ENCODE data around the gene FRY. TPM values are rescaled to one million over a fixed set of nuclear protein-coding genes. Genes with fewer than 3 reads are reported as not detected.

The FRY gene
- total RNA-seq, 2 experiments from 2014 or later, result 3.0 to 7.0 TPM

- no peak for TF ChIP-seq EZH2phosphoT487 (IDR thresholded peaks at IDR 0.05; ENCODE audit: borderline replicate concordance, low read depth, low read length)
- no peak for TF ChIP-seq CTCF (conservative IDR thresholded peaks at IDR 0.05; ENCODE audit: low read length)
- no peaks in the 10 kb centered on the region for H4K20me1 ChIP-seq (ENCODE audit: insufficient read depth, low read length)
- intact Hi-C loops (cut with micrococcal nuclease; ENCODE audit: unreplicated experiment), result no loop called here
- no peak overlapping the region for H3K27ac ChIP-seq (ENCODE audit: low read depth, low read length, poor library complexity, severe bottlenecking)
- no peaks in the 10 kb centered on the region for H3K4me1 ChIP-seq (ENCODE audit: insufficient read depth, low read length, poor library complexity, severe bottlenecking)
- H3K79me2 ChIP-seq (ENCODE audit: insufficient read depth, low read depth, low read length), result no peaks in the 10 kb centered on the region
- no peak overlapping the region for H3K4me3 ChIP-seq (ENCODE audit: low read depth, low read length, poor library complexity, severe bottlenecking)
- H3K9me2 ChIP-seq (ENCODE audit: insufficient read depth, low read length), result no peaks in the 10 kb centered on the region
- BruUV-seq (replicated peaks), result no TSS peak
- no peak overlapping the region for H3K4me2 ChIP-seq (ENCODE audit: low read length)
- H3K9me3 ChIP-seq (ENCODE audit: low read length), result no peaks in the 10 kb centered on the region
- ChIA-PET POLR2A (interaction anchor here (0.9 kb wide), 1 partner anchor 9 kb away, joined by 3 read pairs; no protein-coding TSS in a partner anchor), CTCF (ENCODE audit: unreplicated experiment) (no interaction called here)
- H3K36me3 ChIP-seq (ENCODE audit: insufficient read depth, low read length), result no peaks in the 10 kb centered on the region
- H2AFZ ChIP-seq (ENCODE audit: low read length), result no peak overlapping the region
- no peak for DNase-seq (ENCODE audit: low spot score)
These were observed 103.4 kb downstream of the FRY start for GRCh38 chr13:32135056-32135390.

GRCh38 chr13:32135655-32136054 is 104.1 kb downstream of the FRY start:
- H3K4me2 ChIP-seq (ENCODE audit: low read length), result no peak overlapping the region
- no peak overlapping the region for H3K27ac ChIP-seq (ENCODE audit: low read depth, low read length, poor library complexity, severe bottlenecking)
- no peaks in the 10 kb centered on the region for H3K4me1 ChIP-seq (ENCODE audit: insufficient read depth, low read length, poor library complexity, severe bottlenecking)
- H4K20me1 ChIP-seq (ENCODE audit: insufficient read depth, low read length), result no peaks in the 10 kb centered on the region
- H3K9me3 ChIP-seq (ENCODE audit: low read length), result no peaks in the 10 kb centered on the region
- H2AFZ ChIP-seq (ENCODE audit: low read length), result no peak overlapping the region
- intact Hi-C loops (cut with micrococcal nuclease; ENCODE audit: unreplicated experiment), result no loop called here
- no peak overlapping the region for H3K4me3 ChIP-seq (ENCODE audit: low read depth, low read length, poor library complexity, severe bottlenecking)
- CTCF ChIA-PET (ENCODE audit: unreplicated experiment), result no interaction called here
- H3K36me3 ChIP-seq (ENCODE audit: insufficient read depth, low read length), result no peaks in the 10 kb centered on the region
- TF ChIP-seq EZH2phosphoT487 (IDR thresholded peaks at IDR 0.05; ENCODE audit: borderline replicate concordance, low read depth, low read length), result no peak
- no peak for TF ChIP-seq CTCF (conservative IDR thresholded peaks at IDR 0.05; ENCODE audit: low read length)
- no TSS peak for BruUV-seq (replicated peaks)
- H3K79me2 ChIP-seq (ENCODE audit: insufficient read depth, low read depth, low read length), result no peaks in the 10 kb centered on the region
- no peak for DNase-seq (ENCODE audit: low spot score)
- POLR2A ChIA-PET, result no interaction called here
- H3K9me2 ChIP-seq (ENCODE audit: insufficient read depth, low read length), result no peaks in the 10 kb centered on the region

- Histone ChIP-seq H3K4me2 (ENCODE audit: low read length) (no peak overlapping the region), H3K9me3 (ENCODE audit: low read length) (no peaks in the 10 kb centered on the region), H2AFZ (ENCODE audit: low read length) (no peak overlapping the region), H3K4me1 (ENCODE audit: insufficient read depth, low read length, poor library complexity, severe bottlenecking) (no peaks in the 10 kb centered on the region), H3K27ac (ENCODE audit: low read depth, low read length, poor library complexity, severe bottlenecking) (no peak overlapping the region), H3K9me2 (ENCODE audit: insufficient read depth, low read length) (no peaks in the 10 kb centered on the region), H3K36me3 (ENCODE audit: insufficient read depth, low read length) (no peaks in the 10 kb centered on the region), H3K4me3 (ENCODE audit: low read depth, low read length, poor library complexity, severe bottlenecking) (no peak overlapping the region), H3K79me2 (ENCODE audit: insufficient read depth, low read depth, low read length) (no peaks in the 10 kb centered on the region), H4K20me1 (ENCODE audit: insufficient read depth, low read length) (no peaks in the 10 kb centered on the region)
- TF ChIP-seq EZH2phosphoT487 (IDR thresholded peaks at IDR 0.05; ENCODE audit: borderline replicate concordance, low read depth, low read length) (no peak), CTCF (conservative IDR thresholded peaks at IDR 0.05; ENCODE audit: low read length) (no peak)
- no peak for DNase-seq (ENCODE audit: low spot score)
- intact Hi-C loops (cut with micrococcal nuclease; ENCODE audit: unreplicated experiment), result no loop called here
- POLR2A ChIA-PET, result no interaction called here
- no TSS peak for BruUV-seq (replicated peaks)
- CTCF ChIA-PET (ENCODE audit: unreplicated experiment), result no interaction called here
These were observed 104.5 kb downstream of the FRY start for GRCh38 chr13:32136061-32136460.
